EH (cell line): ENCODE results near the gene ERBB2.
"Not testable (repeated sequence)": the region's sequence is repeated elsewhere in the genome, so short reads cannot be mapped to it uniquely, and the experiment has no call there.

Source experiments
- DNase-seq: peaks from one replicate; pipeline ENCODE4 v3.0.0-alpha.2; 2015; ENCODE audit warnings: low read depth

ERBB2 gene

DNA sequence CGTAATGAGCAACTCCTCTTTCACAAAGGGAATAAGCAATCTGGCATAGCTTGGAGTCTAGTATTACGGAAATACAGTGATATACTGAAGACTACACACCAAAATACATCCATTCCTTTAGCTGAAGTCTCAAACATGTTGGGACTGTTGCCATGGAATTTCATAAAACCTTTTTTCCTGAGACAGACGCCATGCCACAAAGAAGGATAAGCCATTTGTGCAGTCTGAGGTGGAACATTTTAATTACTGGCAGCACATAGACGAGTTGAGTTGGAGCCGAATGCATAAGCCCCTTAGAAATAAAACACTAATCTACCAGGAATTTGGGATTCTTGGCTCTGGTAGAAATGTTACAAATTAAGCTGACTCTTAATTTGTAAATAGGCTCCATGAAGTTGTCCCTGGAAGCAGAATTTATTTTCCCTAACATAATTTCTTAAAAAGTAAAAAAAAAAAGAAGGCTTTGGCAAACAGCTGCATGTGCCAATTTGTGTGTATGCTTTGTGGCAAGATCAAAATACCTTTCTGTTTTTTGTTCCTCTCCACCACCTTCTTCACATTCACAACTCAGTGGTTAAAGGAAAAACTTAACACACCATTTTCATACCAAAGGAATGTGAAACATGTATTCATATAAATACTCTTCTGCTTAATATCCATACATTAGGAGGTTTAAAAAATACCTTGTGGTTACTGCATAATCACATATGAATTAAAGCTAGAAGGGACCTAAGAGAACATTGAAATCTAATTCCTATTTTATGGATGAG lies 63.4 kb downstream of the ERBB2 start:
- DNase-seq, result peak; percentile 63

- not testable (repeated sequence) for DNase-seq
Measured at GRCh38 chr17:39764171-39764570, 64.3 kb downstream of the ERBB2 start.

- no peak for DNase-seq
Measured at GRCh38 chr17:39765175-39765574, 65.3 kb downstream of the ERBB2 start.

- no peak for DNase-seq
Measured at GRCh38 chr17:39765766-39766165, 65.9 kb downstream of the ERBB2 start.

DNA sequence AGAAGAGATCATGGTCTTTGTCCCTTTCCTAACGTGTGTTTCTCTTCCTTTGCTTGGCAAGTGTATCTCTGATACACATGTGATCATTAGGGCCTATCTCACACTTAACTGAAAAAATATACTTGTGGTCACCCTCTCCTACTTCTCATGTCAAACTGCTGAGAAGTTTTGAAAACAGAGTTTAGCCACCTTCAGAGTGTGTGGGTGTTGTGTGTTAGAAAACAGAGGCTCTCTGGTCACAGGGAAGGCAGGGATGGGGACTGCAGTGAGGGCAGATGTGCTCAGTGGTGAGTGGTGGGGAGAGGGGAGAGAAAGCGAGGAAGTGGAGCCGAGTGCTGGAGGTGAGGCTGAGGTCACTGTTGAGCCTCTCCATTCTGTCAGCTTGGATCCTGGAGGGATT lies 67.3 kb downstream of the ERBB2 start:
- DNase-seq, result no peak

DNA sequence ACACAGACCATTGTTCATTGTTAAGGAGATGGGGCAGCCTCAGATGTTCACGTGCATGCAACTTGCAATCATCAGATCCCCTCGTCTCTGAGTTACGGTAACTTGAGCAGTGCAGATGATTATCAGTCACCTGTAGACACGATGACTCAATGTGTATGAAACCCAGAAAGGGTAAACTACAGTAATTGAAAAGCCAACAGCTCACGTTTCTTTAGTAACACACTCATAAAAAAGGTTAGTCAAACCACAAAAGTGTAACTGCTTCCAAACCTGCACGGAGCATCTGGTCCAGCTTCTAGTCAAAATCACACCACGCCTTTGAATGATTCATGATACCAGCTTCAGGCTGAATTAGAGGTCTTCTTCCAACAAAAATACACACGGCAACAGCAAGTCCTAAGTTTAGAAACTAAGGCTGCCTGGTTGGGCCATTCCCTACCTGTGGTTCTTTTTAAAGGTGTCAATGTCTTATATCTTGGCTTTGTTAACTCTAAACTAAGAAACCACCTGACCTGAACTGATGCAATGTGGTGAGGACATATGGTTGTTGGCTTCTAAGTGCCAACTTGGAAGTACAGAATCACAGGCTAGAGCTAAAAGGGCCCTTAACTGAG lies 70.2 kb downstream of the ERBB2 start:
- peak; percentile 34 for DNase-seq

GRCh38 chr17:39772415-39772814 lies 72.6 kb downstream of the ERBB2 start:
- no peak for DNase-seq

GRCh38 chr17:39772987-39773934 lies 73.4 kb downstream of the ERBB2 start:
- DNase-seq, result no peak

GRCh38 chr17:39774047-39774446 lies 74.2 kb downstream of the ERBB2 start:
- no peak for DNase-seq

DNA sequence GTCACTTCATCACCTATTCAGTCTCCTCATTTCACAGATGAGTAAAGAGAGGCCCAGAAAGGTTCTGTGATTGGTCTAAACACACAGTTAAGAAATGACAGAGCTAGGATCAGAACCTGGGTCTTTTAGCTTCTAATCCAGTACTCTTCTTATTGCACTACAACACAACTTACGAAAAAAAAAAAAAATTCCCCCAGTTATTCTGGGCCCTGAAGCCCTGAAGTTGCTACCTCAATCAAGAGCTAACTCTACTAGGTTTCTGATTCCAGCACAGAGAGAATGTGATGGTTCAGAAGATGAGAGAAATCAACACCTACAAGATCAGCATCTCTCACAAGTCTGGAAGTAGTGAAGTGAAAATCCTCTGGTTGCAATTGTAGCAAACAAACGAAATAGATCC lies 75.2 kb downstream of the ERBB2 start:
- no peak for DNase-seq

DNA sequence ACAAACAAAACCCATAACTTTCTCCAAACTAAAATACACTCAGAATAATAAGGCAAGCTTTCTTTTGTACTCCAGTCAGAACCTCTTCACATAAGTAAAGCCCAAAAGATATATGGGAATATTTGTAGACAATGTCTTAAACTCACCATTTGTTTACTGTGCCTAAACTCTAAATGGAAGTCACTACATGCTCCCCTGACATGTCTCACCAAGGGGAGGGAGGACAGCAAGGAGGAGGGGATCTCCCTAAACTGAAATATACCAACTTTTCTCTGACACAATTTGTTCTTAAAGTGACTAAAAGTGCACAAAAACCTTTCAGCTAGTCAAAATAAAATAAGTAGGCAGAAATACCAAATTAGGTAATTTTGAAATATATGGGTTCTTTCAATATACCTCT lies 76.4 kb downstream of the ERBB2 start:
- no peak for DNase-seq

GRCh38 chr17:39777534-39778365 lies 77.9 kb downstream of the ERBB2 start:
- DNase-seq, result no peak
